ENCODE data around the gene CDH1. TPM values are rescaled to one million over a fixed set of nuclear protein-coding genes. Genes with fewer than 3 reads are reported as not detected.

The CDH1 gene
- total RNA-seq, 1 donor from 2014 or later = 56.8 TPM

- TF ChIP-seq CTCF (conservative IDR thresholded peaks at IDR 0.05; ENCODE audit: low read depth, low read length) = no peak
- H3K4me3 ChIP-seq (ENCODE audit: low read depth, low read length) = no peak overlapping the region
- DNase-seq (ENCODE audit: low read depth) = no peak
Observed at GRCh38 chr16:68717684-68718083, 19.4 kb upstream of the CDH1 start.

- no peak for TF ChIP-seq CTCF (conservative IDR thresholded peaks at IDR 0.05; ENCODE audit: low read depth, low read length)
- DNase-seq (ENCODE audit: low read depth) = no peak
- no peak overlapping the region for H3K4me3 ChIP-seq (ENCODE audit: low read depth, low read length)
Observed at GRCh38 chr16:68718590-68718989, 18.5 kb upstream of the CDH1 start.

- no peak for TF ChIP-seq CTCF (conservative IDR thresholded peaks at IDR 0.05; ENCODE audit: low read depth, low read length)
- H3K4me3 ChIP-seq (ENCODE audit: low read depth, low read length) = no peak overlapping the region
- DNase-seq (ENCODE audit: low read depth) = no peak
Observed at GRCh38 chr16:68719993-68720489, 17.1 kb upstream of the CDH1 start.

- no peak for TF ChIP-seq CTCF (conservative IDR thresholded peaks at IDR 0.05; ENCODE audit: low read depth, low read length)
- DNase-seq (ENCODE audit: low read depth) = no peak
- H3K4me3 ChIP-seq (ENCODE audit: low read depth, low read length) = no peak overlapping the region
Observed at GRCh38 chr16:68722119-68723024, 14.7 kb upstream of the CDH1 start.

GRCh38 chr16:68724797-68725196 is 12.3 kb upstream of the CDH1 start:
- H3K4me3 ChIP-seq (ENCODE audit: low read depth, low read length) = no peak overlapping the region
- TF ChIP-seq CTCF (conservative IDR thresholded peaks at IDR 0.05; ENCODE audit: low read depth, low read length) = no peak
- DNase-seq (ENCODE audit: low read depth) = no peak

- TF ChIP-seq CTCF (conservative IDR thresholded peaks at IDR 0.05; ENCODE audit: low read depth, low read length) = no peak
- no peak overlapping the region for H3K4me3 ChIP-seq (ENCODE audit: low read depth, low read length)
- no peak for DNase-seq (ENCODE audit: low read depth)
Observed at GRCh38 chr16:68728523-68728922, 8.6 kb upstream of the CDH1 start.

GRCh38 chr16:68731637-68732036 is 5.5 kb upstream of the CDH1 start:
- no peak for DNase-seq (ENCODE audit: low read depth)
- TF ChIP-seq CTCF (conservative IDR thresholded peaks at IDR 0.05; ENCODE audit: low read depth, low read length) = no peak
- no peak overlapping the region for H3K4me3 ChIP-seq (ENCODE audit: low read depth, low read length)

All from epithelial cell of proximal tubule (primary cell).